ENCODE data around the gene CWC22.
"Not testable (repeated sequence)": the region's sequence is repeated elsewhere in the genome, so short reads cannot be mapped to it uniquely, and the experiment has no call there.

Gene CWC22

GRCh38 chr2:179950391-179950790, 56.7 kb downstream of the CWC22 start:
- no peak for DNase-seq (ENCODE audit: low read depth)

GRCh38 chr2:179949438-179949837, 57.7 kb downstream of the CWC22 start:
- DNase-seq (ENCODE audit: low read depth), result no peak

DNA sequence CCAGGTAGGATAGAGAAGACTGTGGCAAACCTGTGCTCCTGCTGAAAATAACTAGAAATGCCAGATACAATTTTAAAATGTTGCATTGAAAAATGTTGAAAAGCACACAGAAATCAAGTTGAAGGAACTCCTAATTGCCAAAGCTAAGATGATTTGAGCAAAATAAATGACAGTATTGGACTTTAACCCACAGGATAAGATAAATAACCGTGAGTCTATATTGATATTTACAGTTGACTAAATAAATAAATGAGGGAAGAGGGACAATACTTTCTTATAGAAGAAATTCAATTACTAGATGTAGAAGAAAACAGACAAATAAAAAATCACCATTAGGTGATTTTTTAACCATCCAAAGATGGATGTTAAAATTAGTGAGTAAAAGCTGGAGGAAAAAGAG, 59.0 kb downstream of the CWC22 start:
- no peak for DNase-seq (ENCODE audit: low read depth)

GRCh38 chr2:179946810-179947615, 60.1 kb downstream of the CWC22 start:
- no peak for DNase-seq (ENCODE audit: low read depth)

GRCh38 chr2:179946346-179946745, 60.8 kb downstream of the CWC22 start:
- DNase-seq (ENCODE audit: low read depth), result no peak

DNA sequence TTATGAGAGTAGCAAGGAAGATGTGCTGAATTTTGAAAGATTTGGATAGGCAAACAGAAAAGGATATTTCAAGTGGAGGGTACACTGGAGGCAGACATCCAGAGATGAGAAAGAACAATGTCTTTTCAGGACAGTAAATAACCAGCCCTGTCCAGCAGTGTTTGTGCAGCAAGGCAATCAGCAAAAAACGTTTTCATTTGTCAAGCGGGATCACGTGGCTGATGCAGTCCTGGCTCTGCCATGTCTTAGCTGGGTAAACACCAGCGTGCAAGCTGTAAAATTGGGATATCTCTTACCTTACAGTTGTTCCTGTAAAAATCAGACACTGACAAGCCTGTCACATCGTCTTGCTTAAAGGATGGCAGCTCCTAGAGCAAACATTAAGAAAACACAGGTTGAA, 67.8 kb downstream of the CWC22 start:
- no peak for DNase-seq (ENCODE audit: low read depth)

DNA sequence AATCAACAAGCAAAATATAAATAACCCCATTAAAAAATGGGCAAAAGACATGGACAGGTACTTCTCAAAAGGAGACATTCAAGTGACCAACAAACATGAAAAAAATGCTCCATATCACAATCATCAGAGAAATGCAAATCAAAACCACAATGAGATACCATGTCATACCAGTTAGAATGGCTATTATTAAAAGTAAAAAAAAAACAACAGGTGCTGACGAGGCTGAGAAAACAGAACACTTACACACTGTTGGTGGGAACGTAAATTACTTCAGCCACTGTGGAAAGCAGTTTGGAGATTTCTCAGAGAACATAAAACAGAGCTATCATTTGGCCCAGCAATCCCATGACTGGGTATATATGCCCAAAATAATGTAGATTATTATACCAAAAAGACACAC, 69.1 kb downstream of the CWC22 start:
- DNase-seq (ENCODE audit: low read depth), result no peak

- DNase-seq (ENCODE audit: low read depth), result peak; percentile 25
Observed at GRCh38 chr2:179936654-179937053, 70.4 kb downstream of the CWC22 start.

DNA sequence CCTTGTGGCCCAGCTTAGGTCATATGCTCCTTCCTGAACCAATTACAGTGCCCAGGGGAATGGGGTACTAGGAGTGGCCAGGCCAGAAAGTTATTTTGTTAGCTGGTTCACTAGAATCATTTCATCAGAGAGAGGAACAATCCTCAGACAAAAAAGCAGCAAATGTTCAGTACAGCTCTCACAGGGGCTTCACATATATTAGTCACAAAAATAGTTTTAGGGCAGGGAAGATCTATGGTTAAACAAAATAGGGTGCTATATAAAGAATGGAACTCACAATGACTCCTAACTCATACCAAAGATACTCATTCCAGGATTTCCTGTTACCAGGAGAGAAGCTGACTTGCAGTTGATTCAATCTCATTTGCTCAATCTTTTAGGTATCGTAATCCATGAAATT, 71.0 kb downstream of the CWC22 start:
- no peak for DNase-seq (ENCODE audit: low read depth)

GRCh38 chr2:179932786-179933185, 74.3 kb downstream of the CWC22 start:
- no peak for DNase-seq (ENCODE audit: low read depth)

GRCh38 chr2:179931502-179931901, 75.6 kb downstream of the CWC22 start:
- no peak for DNase-seq (ENCODE audit: low read depth)

DNA sequence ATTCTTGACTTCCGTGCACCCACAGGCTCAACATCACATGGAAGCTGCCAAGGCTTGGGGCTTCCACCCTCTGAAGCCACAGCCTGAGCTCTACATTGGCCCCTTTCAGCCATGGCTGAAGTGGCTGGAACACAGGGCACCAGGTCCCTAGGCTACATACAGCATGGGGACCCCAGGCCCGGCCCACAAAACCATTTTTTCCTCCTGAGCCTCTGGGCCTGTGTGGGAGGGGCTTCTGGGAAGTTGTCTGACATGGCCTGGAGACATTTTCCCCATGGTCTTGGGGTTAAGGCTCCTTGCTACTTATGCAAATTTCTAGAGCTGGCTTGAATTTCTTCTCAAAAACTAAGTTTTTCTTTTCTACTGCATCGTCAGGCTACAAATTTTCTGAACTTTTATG, 77.1 kb downstream of the CWC22 start:
- DNase-seq (ENCODE audit: low read depth), result not testable (repeated sequence)

GRCh38 chr2:179927041-179927440, 80.1 kb downstream of the CWC22 start:
- DNase-seq (ENCODE audit: low read depth), result no peak

DNA sequence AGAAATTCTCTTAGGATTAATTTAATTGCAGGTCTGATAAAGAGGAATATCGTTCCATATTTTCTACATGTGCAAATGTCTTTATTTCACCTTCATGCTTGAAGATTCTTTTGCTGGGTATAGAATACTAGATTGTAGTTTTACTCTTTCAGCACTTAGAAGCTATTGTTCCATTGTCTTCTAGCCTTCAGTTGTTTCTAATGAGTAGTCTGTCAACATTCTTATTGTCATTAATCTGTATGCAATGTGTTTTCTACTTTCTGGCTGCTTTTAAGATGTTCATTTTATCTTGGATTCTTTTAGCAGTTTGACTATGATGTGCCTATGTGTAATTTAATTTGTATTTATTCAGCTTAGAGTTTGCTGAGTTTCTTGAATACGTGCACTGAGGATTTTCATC, 81.4 kb downstream of the CWC22 start:
- no peak for DNase-seq (ENCODE audit: low read depth)

DNA sequence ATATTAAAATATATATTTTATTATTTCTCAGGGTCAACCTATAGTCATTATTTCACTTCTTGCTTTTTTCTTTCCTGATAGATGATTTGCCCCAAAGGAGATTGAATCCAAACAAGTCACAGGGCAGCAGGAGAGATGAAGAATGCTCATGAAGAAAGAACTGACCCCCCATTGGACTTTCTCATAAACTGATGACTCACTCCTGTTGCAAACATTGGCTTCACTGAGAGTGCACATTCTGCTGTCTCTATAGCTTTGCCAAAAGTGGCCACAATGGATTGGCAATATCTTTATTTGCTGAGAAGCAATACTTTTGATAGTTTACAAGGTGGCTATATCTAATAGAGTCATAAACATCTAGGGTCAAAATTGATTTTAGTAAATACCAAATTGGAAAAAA, 89.8 kb downstream of the CWC22 start:
- DNase-seq (ENCODE audit: low read depth), result no peak

DNA sequence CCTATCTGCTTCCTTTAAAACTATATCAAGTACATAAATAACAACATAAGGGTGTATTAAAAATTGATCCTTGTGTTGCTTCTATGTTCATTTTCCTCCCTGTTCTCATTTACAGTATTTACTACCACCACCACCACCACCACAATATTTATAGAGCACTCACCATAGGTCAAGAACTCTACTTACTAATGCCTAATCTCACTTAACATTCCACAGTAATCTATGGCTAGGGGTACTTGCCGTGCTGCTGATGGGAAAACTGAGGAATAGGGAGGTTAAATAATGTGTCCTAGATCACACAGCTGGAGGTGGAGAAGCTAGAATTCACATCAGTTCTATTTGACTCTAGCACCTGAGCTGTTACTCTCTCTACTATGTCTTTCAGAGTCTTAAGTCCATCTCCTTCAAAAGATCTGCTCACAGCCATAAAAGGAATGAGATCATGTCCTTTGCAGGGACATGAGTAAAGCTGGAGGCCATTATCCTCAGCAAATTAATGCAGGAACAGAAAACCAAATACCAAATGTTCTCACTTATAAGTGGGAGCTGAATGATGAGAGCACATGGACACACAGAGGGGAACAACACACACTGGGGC, 91.6 kb downstream of the CWC22 start:
- no peak for DNase-seq (ENCODE audit: low read depth)

- no peak for DNase-seq (ENCODE audit: low read depth)
Observed at GRCh38 chr2:179913809-179914208, 93.3 kb downstream of the CWC22 start.

- no peak for DNase-seq (ENCODE audit: low read depth)
Observed at GRCh38 chr2:179911569-179911968, 95.5 kb downstream of the CWC22 start.

- DNase-seq (ENCODE audit: low read depth), result no peak
Observed at GRCh38 chr2:179910735-179911113, 96.4 kb downstream of the CWC22 start.

- DNase-seq (ENCODE audit: low read depth), result no peak
Observed at GRCh38 chr2:179909845-179910734, 97.0 kb downstream of the CWC22 start.

DNA sequence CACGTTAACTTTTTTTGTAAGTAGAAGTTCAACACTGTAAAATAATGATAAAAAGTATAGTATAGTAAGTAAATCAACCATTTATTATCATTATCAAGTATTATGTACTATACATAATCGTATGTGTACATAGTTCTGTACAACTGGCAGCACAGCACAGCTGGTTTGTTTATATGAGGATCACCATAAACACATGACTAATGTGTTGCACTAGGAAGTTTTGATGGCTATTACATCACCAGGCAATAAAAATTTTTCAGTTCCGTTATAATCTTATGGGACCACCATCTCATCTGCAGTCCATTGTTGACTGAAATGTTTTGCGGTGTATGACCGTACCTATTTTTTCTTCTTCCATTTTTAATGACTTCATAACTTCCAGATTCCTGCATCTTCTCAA, 106.4 kb downstream of the CWC22 start:
- no peak for DNase-seq (ENCODE audit: low read depth)

DNA sequence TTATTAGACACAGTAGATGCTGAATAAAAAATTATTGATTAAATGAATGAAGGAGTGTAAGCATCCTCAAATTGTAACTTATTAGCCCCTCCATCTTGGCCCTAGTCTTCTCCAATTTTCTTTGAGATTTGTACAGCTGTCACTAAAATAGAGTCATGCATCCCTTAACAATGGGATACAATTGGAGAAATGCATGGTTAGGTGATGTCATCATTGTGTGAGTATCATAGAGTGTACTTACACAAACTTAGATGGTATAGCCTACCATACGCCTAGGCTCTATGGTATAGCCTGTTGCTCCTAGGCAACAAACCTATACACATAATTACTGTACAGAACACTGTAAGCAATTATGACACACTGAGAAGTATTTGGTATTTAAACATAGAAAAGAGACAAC, 107.4 kb downstream of the CWC22 start:
- no peak for DNase-seq (ENCODE audit: low read depth)

GRCh38 chr2:179898873-179899272, 108.2 kb downstream of the CWC22 start:
- no peak for DNase-seq (ENCODE audit: low read depth)
